Calu3 (cell line): ENCODE results near the gene RERG. TPM values are rescaled to one million over a fixed set of nuclear protein-coding genes. Genes with fewer than 3 reads are reported as not detected.

Experiments
- BruUV-seq: library from RNA; stranded (reverse); fragments of 400-500 nt; replicated peaks from 2 replicates; lab custom pipeline; 2021; lab: Mats Ljungman, UMichigan
- CTCF ChIA-PET: fragments of 300-600 bp; sonication (Branson Sonifier 250); formaldehyde crosslinking; loops from one replicate; lab custom pipeline; 2022; ENCODE audit warnings: antibody characterized with exemption; lab: Charles Lee
- DNase-seq: peaks from one replicate; pipeline ENCODE4 v3.0.0; 2022
- H3K27ac Mint-ChIP-seq: one replicate; pipeline ENCODE4 v1.8.0; 2022; ENCODE audit warnings: mixed read lengths; ENCODE audit not compliant: unreplicated experiment
- H3K27me3 Mint-ChIP-seq: one replicate; pipeline ENCODE4 v1.8.0; 2022; ENCODE audit warnings: mixed read lengths; ENCODE audit not compliant: unreplicated experiment
- H3K36me3 Mint-ChIP-seq: one replicate; pipeline ENCODE4 v1.8.0; 2022; ENCODE audit warnings: mild to moderate bottlenecking, moderate library complexity, mixed read lengths; ENCODE audit not compliant: insufficient read depth, unreplicated experiment
- H3K4me1 Mint-ChIP-seq: one replicate; pipeline ENCODE4 v1.8.0; 2022; ENCODE audit warnings: mild to moderate bottlenecking, low read depth, mixed read lengths; ENCODE audit not compliant: unreplicated experiment
- H3K4me3 Mint-ChIP-seq: one replicate; pipeline ENCODE4 v1.8.0; 2022; ENCODE audit warnings: mild to moderate bottlenecking, low read depth, moderate library complexity, mixed read lengths; ENCODE audit not compliant: unreplicated experiment
- H3K9me3 Mint-ChIP-seq: one replicate; pipeline ENCODE4 v1.8.0; 2022; ENCODE audit warnings: low read depth, mixed read lengths; ENCODE audit not compliant: unreplicated experiment
- CTCF ChIP-seq: fragments of 200-600 bp; IDR thresholded peaks from one replicate; pipeline ENCODE4 v1.8.0; 2022; ENCODE audit warnings: antibody characterized with exemption; ENCODE audit not compliant: unreplicated experiment
- intact Hi-C: fragments of 100-400 bp; cut with micrococcal nuclease; formaldehyde crosslinking; loops from one replicate; pipeline ENCODE4 v1.10.0; 2022; ENCODE audit not compliant: unreplicated experiment
- total RNA-seq: library from RNA; stranded (reverse); gene quantifications from 2 replicates; pipeline ENCODE4 v1.2.3, GENCODE V29; 2022

Gene RERG
- total RNA-seq, 1 experiment from 2014 or later = 6.0 TPM

GRCh38 chr12:15184484-15184883, 36.7 kb downstream of the RERG start:
- BruUV-seq = no TSS peak
- no peak for TF ChIP-seq CTCF
- intact Hi-C loops = loop anchor here (2.0 kb wide), 1 partner anchor 14 kb away; no protein-coding TSS in a partner anchor
- Mint-ChIP-seq H3K4me3 (no peak overlapping the region), H3K27me3 (no peaks in the 10 kb centered on the region), H3K9me3 (no peaks in the 10 kb centered on the region), H3K36me3 (no peaks in the 10 kb centered on the region), H3K27ac (no peak overlapping the region), H3K4me1 (peaks cover 29% of the 10 kb centered on the region)
- no peak for DNase-seq
- CTCF ChIA-PET = no interaction called here

GRCh38 chr12:15183821-15184220, 37.4 kb downstream of the RERG start:
- Mint-ChIP-seq H3K4me3 (no peak overlapping the region), H3K9me3 (no peaks in the 10 kb centered on the region), H3K4me1 (peaks cover 30% of the 10 kb centered on the region), H3K36me3 (no peaks in the 10 kb centered on the region), H3K27me3 (no peaks in the 10 kb centered on the region), H3K27ac (no peak overlapping the region)
- intact Hi-C loops = loop anchor here (2.0 kb wide), 1 partner anchor 13 kb away; no protein-coding TSS in a partner anchor
- TF ChIP-seq CTCF = no peak
- CTCF ChIA-PET = no interaction called here
- no peak for DNase-seq
- BruUV-seq = no TSS peak

GRCh38 chr12:15181017-15181683, 40.1 kb downstream of the RERG start:
- no peak overlapping the region for H3K4me3 Mint-ChIP-seq
- peaks cover 25% of the 10 kb centered on the region for H3K4me1 Mint-ChIP-seq
- H3K27me3 Mint-ChIP-seq = no peaks in the 10 kb centered on the region
- no peaks in the 10 kb centered on the region for H3K9me3 Mint-ChIP-seq
- no peaks in the 10 kb centered on the region for H3K36me3 Mint-ChIP-seq
- no peak overlapping the region for H3K27ac Mint-ChIP-seq
- DNase-seq = no peak
- TF ChIP-seq CTCF = no peak
- no TSS peak for BruUV-seq
- CTCF ChIA-PET = interaction anchor here (1.2 kb wide), 1 partner anchor 10 kb away, joined by 5 read pairs; no protein-coding TSS in a partner anchor
- intact Hi-C loops = no loop called here

- no peak for TF ChIP-seq CTCF
- BruUV-seq = no TSS peak
- Mint-ChIP-seq H3K9me3 (no peaks in the 10 kb centered on the region), H3K36me3 (no peaks in the 10 kb centered on the region), H3K27ac (no peak overlapping the region), H3K4me3 (no peak overlapping the region), H3K4me1 (peaks cover 31% of the 10 kb centered on the region), H3K27me3 (no peaks in the 10 kb centered on the region)
- intact Hi-C loops = no loop called here
- CTCF ChIA-PET = interaction anchor here (1.2 kb wide), 1 partner anchor 9 kb away, joined by 5 read pairs; no protein-coding TSS in a partner anchor
- DNase-seq = no peak
These were observed 40.9 kb downstream of the RERG start for GRCh38 chr12:15180325-15180724.
